NT2/D1 (cell line): ENCODE measurements around the gene HMOX1.
"Not testable (repeated sequence)": the region's sequence is repeated elsewhere in the genome, so short reads cannot be mapped to it uniquely, and the experiment has no call there.

Source experiments
- DNase-seq: peaks from one replicate; pipeline ENCODE4 v3.0.0-alpha.2; 2011; ENCODE audit warnings: low read depth, low spot score
- H3K27me3 ChIP-seq: 2 replicates; pipeline ENCODE4 v1.6.0; 2011; ENCODE audit warnings: mild to moderate bottlenecking; ENCODE audit not compliant: insufficient read length, insufficient read depth
- H3K36me3 ChIP-seq: 2 replicates; pipeline ENCODE4 v1.6.1; 2011; ENCODE audit warnings: mild to moderate bottlenecking, low read length, mixed read lengths; ENCODE audit not compliant: insufficient read depth, insufficient read length
- H3K4me1 ChIP-seq: 2 replicates; pipeline ENCODE4 v1.5.1; 2011; ENCODE audit not compliant: insufficient read depth, insufficient read length
- H3K4me3 ChIP-seq: 2 replicates; pipeline ENCODE4 v1.5.1; 2011; ENCODE audit warnings: low read depth; ENCODE audit not compliant: insufficient read length
- H3K9ac ChIP-seq: 2 replicates; pipeline ENCODE4 v1.6.0; 2011; ENCODE audit warnings: low read depth; ENCODE audit not compliant: insufficient read length
- H3K9me3 ChIP-seq: 2 replicates; pipeline ENCODE4 v1.5.1; 2011; ENCODE audit warnings: mild to moderate bottlenecking, low read length; ENCODE audit not compliant: insufficient read depth
- SUZ12 ChIP-seq: IDR thresholded peaks from 2 replicates; pipeline ENCODE4 v1.6.1; 2011; ENCODE audit not compliant: insufficient read length, insufficient read depth; ENCODE audit errors: extremely low read depth
- YY1 ChIP-seq: IDR thresholded peaks from 2 replicates; pipeline ENCODE4 v1.6.1; 2011; ENCODE audit not compliant: insufficient read length, insufficient read depth
- ZNF274 ChIP-seq: IDR thresholded peaks from 2 replicates; pipeline ENCODE4 v1.6.1; 2011; ENCODE audit warnings: mild to moderate bottlenecking, low read depth, low read length

HMOX1 gene

GRCh38 chr22:35363566-35364086, 17.3 kb upstream of the HMOX1 start:
- DNase-seq, result no peak
- Histone ChIP-seq H3K4me3 (no peak overlapping the region), H3K9ac (no peak overlapping the region), H3K27me3 (no peaks in the 10 kb centered on the region), H3K4me1 (peaks cover 3% of the 10 kb centered on the region), H3K9me3 (no peaks in the 10 kb centered on the region), H3K36me3 (no peaks in the 10 kb centered on the region)
- TF ChIP-seq ZNF274, result no peak
- no peak for TF ChIP-seq YY1
- TF ChIP-seq SUZ12, result no peak

GRCh38 chr22:35364230-35364629, 16.7 kb upstream of the HMOX1 start:
- H3K9ac ChIP-seq, H3K27me3 ChIP-seq, H3K9me3 ChIP-seq, DNase-seq, H3K36me3 ChIP-seq, H3K4me1 ChIP-seq, H3K4me3 ChIP-seq: not testable (repeated sequence)

GRCh38 chr22:35367331-35367886, 13.5 kb upstream of the HMOX1 start:
- no peak for DNase-seq
- peaks cover 7% of the 10 kb centered on the region for H3K4me1 ChIP-seq
- no peak overlapping the region for H3K4me3 ChIP-seq
- H3K9me3 ChIP-seq, result no peaks in the 10 kb centered on the region
- TF ChIP-seq SUZ12 (no peak), ZNF274 (no peak), YY1 (no peak)
- no peak overlapping the region for H3K9ac ChIP-seq
- H3K27me3 ChIP-seq, result no peaks in the 10 kb centered on the region
- H3K36me3 ChIP-seq, result no peaks in the 10 kb centered on the region

- Histone ChIP-seq H3K27me3 (no peaks in the 10 kb centered on the region), H3K9ac (no peak overlapping the region)
Observed at GRCh38 chr22:35368386-35368785, 12.5 kb upstream of the HMOX1 start.

GRCh38 chr22:35369996-35370395, 10.9 kb upstream of the HMOX1 start:
- TF ChIP-seq SUZ12 (no peak), ZNF274 (no peak), YY1 (no peak)
- Histone ChIP-seq H3K9me3 (no peaks in the 10 kb centered on the region), H3K4me1 (peaks cover 9% of the 10 kb centered on the region), H3K9ac (no peak overlapping the region), H3K36me3 (no peaks in the 10 kb centered on the region), H3K4me3 (no peak overlapping the region), H3K27me3 (no peaks in the 10 kb centered on the region)
- no peak for DNase-seq

More at GRCh38 chr22:35368386-35368785, 12.5 kb upstream of the HMOX1 start:
- H3K4me1 ChIP-seq, result peaks cover 9% of the 10 kb centered on the region
- TF ChIP-seq YY1 (no peak), SUZ12 (no peak), ZNF274 (no peak)
- no peaks in the 10 kb centered on the region for H3K9me3 ChIP-seq
- H3K4me3 ChIP-seq, result no peak overlapping the region
- DNase-seq, result no peak
- H3K36me3 ChIP-seq, result no peaks in the 10 kb centered on the region

- no peak overlapping the region for H3K4me3 ChIP-seq
- no peak for DNase-seq
- no peak for TF ChIP-seq YY1
- TF ChIP-seq ZNF274, result no peak
- TF ChIP-seq SUZ12, result no peak
- H3K36me3 ChIP-seq, result no peaks in the 10 kb centered on the region
- H3K27me3 ChIP-seq, result no peaks in the 10 kb centered on the region
- peaks cover 9% of the 10 kb centered on the region for H3K4me1 ChIP-seq
- no peak overlapping the region for H3K9ac ChIP-seq
- H3K9me3 ChIP-seq, result no peaks in the 10 kb centered on the region
Observed at GRCh38 chr22:35373781-35374180, 7.1 kb upstream of the HMOX1 start.

GRCh38 chr22:35375031-35375430, 5.9 kb upstream of the HMOX1 start:
- Histone ChIP-seq H3K9me3 (no peaks in the 10 kb centered on the region), H3K27me3 (no peaks in the 10 kb centered on the region), H3K4me1 (peaks cover 5% of the 10 kb centered on the region), H3K4me3 (no peak overlapping the region), H3K9ac (no peak overlapping the region), H3K36me3 (no peaks in the 10 kb centered on the region)
- TF ChIP-seq ZNF274, result no peak
- TF ChIP-seq SUZ12, result no peak
- TF ChIP-seq YY1, result no peak
- no peak for DNase-seq

GRCh38 chr22:35375526-35375925, 5.4 kb upstream of the HMOX1 start:
- DNase-seq, result no peak
- Histone ChIP-seq H3K4me1 (peaks cover 9% of the 10 kb centered on the region), H3K27me3 (no peaks in the 10 kb centered on the region), H3K4me3 (no peak overlapping the region), H3K9ac (no peak overlapping the region), H3K36me3 (no peaks in the 10 kb centered on the region), H3K9me3 (no peaks in the 10 kb centered on the region)
- no peak for TF ChIP-seq YY1
- TF ChIP-seq ZNF274, result no peak
- TF ChIP-seq SUZ12, result no peak
